Uterus (tissue), 2 donors: ENCODE measurements around the gene SLC8A1.

Source experiments
- CTCF ChIP-seq, 4 experiments: fragments of 200-600 bp in 2 of 4; fragments of 450-650 bp in 2 of 4; sonication (generic) in 2 of 4; IDR thresholded peaks; one replicate each; pipeline ENCODE4 v1.5.1; 2016 to 2019; ENCODE audit warnings: antibody characterized with exemption in 4 of 4, mild to moderate bottlenecking in 2 of 4, moderate library complexity in 1 of 4
- POLR2A ChIP-seq, 2 donors: fragments of 450-650 bp; IDR thresholded peaks; one replicate each; pipeline ENCODE4 v1.6.1; 2016; ENCODE audit warnings: antibody characterized with exemption in 2 of 2, mild to moderate bottlenecking in 1 of 2, moderate library complexity in 1 of 2

- TF ChIP-seq POLR2A (IDR thresholded peaks at IDR 0.05) (no peak), CTCF (IDR thresholded peaks at IDR 0.05) (no peak)
These were observed 57.9 kb downstream of the SLC8A1 start for GRCh38 chr2:40394031-40394430.
